ENCODE results near the gene FAM161A.

- TF ChIP-seq POLR2AphosphoS5 (IDR thresholded peaks at IDR 0.05): no peak
- no peak for TF ChIP-seq CTCF (IDR thresholded peaks at IDR 0.05)
- TF ChIP-seq POLR2A (IDR thresholded peaks at IDR 0.05): no peak
- no peak for TF ChIP-seq EP300 (IDR thresholded peaks at IDR 0.05)
Measured at GRCh38 chr2:61784643-61785042, 69.2 kb downstream of the FAM161A start.

Measured in gastroesophageal sphincter (tissue), 3 donors.